K562 (cell line): ENCODE measurements around the gene COL13A1. TPM values are rescaled to one million over a fixed set of nuclear protein-coding genes. Genes with fewer than 3 reads are reported as not detected.

ENCODE experiments used
- FOXJ2 ChIP-seq: fragments of 200-800 bp; sonication (Bioruptor generic); IDR thresholded peaks from 2 replicates; pipeline ENCODE4 v1.6.1; 2016; ENCODE audit warnings: missing genetic modification characterization, missing compliant biosample characterization
- FUS ChIP-seq: fragments of 200-400 bp; formaldehyde crosslinking; optimal IDR thresholded peaks from 2 replicates; pipeline ENCODE3; 2017; ENCODE audit warnings: low read depth, low read length
- HIVEP1 ChIP-seq: fragments of 250-450 bp; sonication (Bioruptor Pico); IDR thresholded peaks from 2 replicates; pipeline ENCODE4 v1.4.0; 2020; ENCODE audit warnings: mild to moderate bottlenecking
- MAFG ChIP-seq: fragments of 450-650 bp; conservative IDR thresholded peaks from 2 replicates; pipeline ENCODE4 v1.6.1; 2016; ENCODE audit warnings: missing genetic modification characterization, missing compliant biosample characterization
- NR2C2 ChIP-seq, 2 experiments: fragments of 200-800 bp in 1 of 2; sonication (Bioruptor generic) in 1 of 2; sonication (generic) in 1 of 2; formaldehyde crosslinking in 1 of 2; IDR thresholded peaks; 2 replicates each; pipeline versions ENCODE4 v1.6.1 to v1.8.0; 2016 to 2022; ENCODE audit warnings: mild to moderate bottlenecking in 1 of 2, missing compliant biosample characterization in 1 of 2, missing genetic modification characterization in 1 of 2, missing genetic modification reagents in 1 of 2
- PCBP2 ChIP-seq: fragments of 200-400 bp; formaldehyde crosslinking; IDR thresholded peaks from 2 replicates; pipeline ENCODE4 v1.6.1; 2018; ENCODE audit warnings: low read length, low read depth, mild to moderate bottlenecking, moderate library complexity; ENCODE audit not compliant: poor library complexity, severe bottlenecking
- TFE3 ChIP-seq: fragments of 450-650 bp; formaldehyde crosslinking; IDR thresholded peaks from 2 replicates; pipeline ENCODE4 v1.4.0; 2020; ENCODE audit warnings: mild to moderate bottlenecking, mixed read lengths
- TOE1 ChIP-seq, 2 experiments: fragments of 450-650 bp in 1 of 2; sonication (generic) in 1 of 2; formaldehyde crosslinking in 1 of 2; IDR thresholded peaks; 2 replicates each; pipeline versions ENCODE4 v1.7.1 to v1.8.0; 2016 to 2022; ENCODE audit warnings: borderline replicate concordance in 2 of 2, mild to moderate bottlenecking in 2 of 2, antibody characterized with exemption in 1 of 2, inconsistent platforms in 1 of 2, low read depth in 1 of 2, missing genetic modification reagents in 1 of 2, moderate library complexity in 1 of 2
- USF2 ChIP-seq: sonication (generic); formaldehyde crosslinking; IDR thresholded peaks from 2 replicates; pipeline ENCODE4 v1.5.0; 2020; ENCODE audit warnings: missing genetic modification reagents
- ZNF12 ChIP-seq: sonication (generic); formaldehyde crosslinking; IDR thresholded peaks from 2 replicates; pipeline ENCODE4 v1.4.0; 2020; ENCODE audit warnings: mild to moderate bottlenecking, missing genetic modification reagents
- ZNF184 ChIP-seq: sonication (generic); formaldehyde crosslinking; IDR thresholded peaks from 2 replicates; pipeline ENCODE4 v1.5.0; 2020; ENCODE audit warnings: missing genetic modification reagents
- ZNF263 ChIP-seq: sonication (generic); formaldehyde crosslinking; IDR thresholded peaks from 2 replicates; pipeline ENCODE4 v1.8.0; 2022; ENCODE audit warnings: mild to moderate bottlenecking, missing genetic modification reagents, borderline replicate concordance
- ZNF318 ChIP-seq, 2 experiments: fragments of 450-650 bp; IDR thresholded peaks; 2 replicates each; pipeline ENCODE4 v1.6.1; 2016; ENCODE audit warnings: mild to moderate bottlenecking in 2 of 2, borderline replicate concordance in 1 of 2, low read depth in 1 of 2, moderate library complexity in 1 of 2
- ZNF507 ChIP-seq: conservative IDR thresholded peaks from 2 replicates; pipeline ENCODE4 v1.6.1; 2017; ENCODE audit warnings: missing genetic modification characterization, missing compliant biosample characterization
- ZNF586 ChIP-seq: fragments of 450-650 bp; formaldehyde crosslinking; conservative IDR thresholded peaks from 2 replicates; pipeline ENCODE4 v1.4.0; 2020; ENCODE audit warnings: mild to moderate bottlenecking, moderate library complexity
- polyA plus RNA-seq, 8 experiments: library from polyadenylated mRNA; depleted of rRNA in 4 of 8; stranded (reverse) in 5 of 8; unstranded in 3 of 8; fragments of >200 nt; fragmentation: Nextera tagmentation in 2 of 8; fragmentation: Illumina TruSeq in 1 of 8; extraction: Ambion mirVana in 2 of 8; extraction: Trizol in 1 of 8; gene quantifications; 2 replicates each; pipeline versions ENCODE4 v1.2.1 to v1.2.3, GENCODE V29; 2011 to 2014; ENCODE audit warnings: inconsistent platforms in 1 of 8, missing spikeins in 1 of 8
- total RNA-seq, 7 experiments: library from RNA; depleted of rRNA in 6 of 7; stranded (reverse); fragments of >200 nt in 6 of 7; fragmentation: Illumina TruSeq in 2 of 7; extraction: Trizol in 2 of 7; gene quantifications; 2 replicates each; pipeline versions ENCODE4 v1.2.1 to v1.2.3, GENCODE V29; 2011 to 2021; ENCODE audit warnings: low replicate concordance in 1 of 7

COL13A1 gene
- total and polyA plus RNA-seq, 9 of the 15 experiments (the other 6 are each of a cell fraction or from before 2014, with no cell fraction given) = not detected

- TF ChIP-seq ZNF318 (IDR thresholded peaks at IDR 0.05; ENCODE audit: borderline replicate concordance in 1 of 2, low read depth in 1 of 2) = no peak
- no peak for TF ChIP-seq FUS
- no peak for TF ChIP-seq ZNF263
- TF ChIP-seq ZNF12 (CRISPR knock-in tag) = no peak
- peak; percentile 95 for TF ChIP-seq TFE3
- TF ChIP-seq TOE1 (IDR thresholded peaks at IDR 0.05; ENCODE audit: borderline replicate concordance) = peak; percentile 89
- TF ChIP-seq TOE1 (CRISPR knock-in tag; IDR thresholded peaks at IDR 0.05; ENCODE audit: borderline replicate concordance, low read depth) = no peak
- no peak for TF ChIP-seq ZNF586
- no peak for TF ChIP-seq ZNF507 (tag)
- TF ChIP-seq NR2C2 (CRISPR knock-in tag; IDR thresholded peaks at IDR 0.05) = no peak
- no peak for TF ChIP-seq NR2C2 (tag; IDR thresholded peaks at IDR 0.05)
- no peak for TF ChIP-seq ZNF184
- TF ChIP-seq PCBP2 = no peak
- TF ChIP-seq FOXJ2 (tag) = no peak
- TF ChIP-seq USF2 (CRISPR knock-in tag) = peak; percentile 77
- no peak for TF ChIP-seq MAFG (tag)
- TF ChIP-seq HIVEP1 (CRISPR knock-in tag) = no peak
Observed at GRCh38 chr10:69906425-69906824, 104.7 kb downstream of the COL13A1 start (continued).
